GM23338 (cell line): ENCODE results near the gene PUS3. TPM values are rescaled to one million over a fixed set of nuclear protein-coding genes. Genes with fewer than 3 reads are reported as not detected.

Experiments
- ATAC-seq: fragments of 200-7000 bp; cut with Tn5 transposase; 3 replicates; pipeline ENCODE4 v1.9.1; 2020
- DNase-seq: peaks from one replicate; pipeline ENCODE4 v3.0.0-alpha.2; 2015; ENCODE audit warnings: low spot score
- H2AFZ ChIP-seq: fragments of 200-600 bp; sonication (generic); 2 replicates; pipeline ENCODE4 v1.8.0; 2016; ENCODE audit warnings: antibody characterized with exemption, mild to moderate bottlenecking, moderate library complexity
- H3F3A ChIP-seq: fragments of 200-600 bp; sonication (generic); replicated peaks from 2 replicates; pipeline ENCODE4 v1.8.0; 2017; ENCODE audit warnings: antibody characterized with exemption, mixed run types, low read depth
- H3K27ac ChIP-seq: fragments of 200-600 bp; sonication (generic); 2 replicates; pipeline ENCODE4 v1.6.1; 2016; ENCODE audit warnings: low read depth
- H3K27me3 ChIP-seq: fragments of 200-600 bp; sonication (generic); 2 replicates; pipeline ENCODE4 v1.8.0; 2016; ENCODE audit warnings: mild to moderate bottlenecking, mixed run types, moderate library complexity; ENCODE audit not compliant: insufficient read depth
- H3K36me3 ChIP-seq: fragments of 200-600 bp; sonication (generic); 2 replicates; pipeline ENCODE4 v1.8.0; 2016; ENCODE audit warnings: mild to moderate bottlenecking; ENCODE audit not compliant: insufficient read depth
- H3K4me1 ChIP-seq: fragments of 200-600 bp; sonication (generic); 2 replicates; pipeline ENCODE4 v1.8.0; 2016; ENCODE audit warnings: mild to moderate bottlenecking, moderate library complexity; ENCODE audit not compliant: insufficient read depth
- H3K4me2 ChIP-seq: fragments of 200-600 bp; sonication (generic); 2 replicates; pipeline ENCODE4 v1.7.1; 2017; ENCODE audit warnings: mixed run types
- H3K4me3 ChIP-seq: fragments of 200-600 bp; sonication (generic); 2 replicates; pipeline ENCODE4 v1.6.1; 2016; ENCODE audit warnings: mixed run types
- H3K79me2 ChIP-seq: fragments of 200-600 bp; sonication (generic); replicated peaks from 2 replicates; pipeline ENCODE4 v1.8.0; 2017; ENCODE audit warnings: mild to moderate bottlenecking; ENCODE audit not compliant: insufficient read depth
- H3K9me2 ChIP-seq: fragments of 200-600 bp; sonication (generic); 2 replicates; pipeline ENCODE4 v1.8.0; 2017; ENCODE audit not compliant: insufficient read depth
- H4K20me1 ChIP-seq: fragments of 200-600 bp; sonication (generic); replicated peaks from 2 replicates; pipeline ENCODE4 v1.8.0; 2017; ENCODE audit warnings: mild to moderate bottlenecking; ENCODE audit not compliant: insufficient read depth
- H3K27ac Mint-ChIP-seq: 2 replicates; pipeline ENCODE4 v1.8.0; 2020; ENCODE audit warnings: inconsistent platforms, mild to moderate bottlenecking, moderate library complexity, mixed read lengths
- H3K27me3 Mint-ChIP-seq: 3 replicates; pipeline ENCODE4 v1.8.0; 2022; ENCODE audit warnings: low read depth, mild to moderate bottlenecking, moderate library complexity, mixed read lengths, inconsistent platforms; ENCODE audit not compliant: insufficient read depth, poor library complexity
- H3K36me3 Mint-ChIP-seq: 3 replicates; pipeline ENCODE4 v1.8.0; 2021; ENCODE audit warnings: low read depth, mild to moderate bottlenecking, inconsistent platforms, moderate library complexity, mixed read lengths
- H3K4me1 Mint-ChIP-seq: 3 replicates; pipeline ENCODE4 v1.8.0; 2020; ENCODE audit warnings: mild to moderate bottlenecking, inconsistent platforms, mixed read lengths
- H3K4me3 Mint-ChIP-seq: 3 replicates; pipeline ENCODE4 v1.8.0; 2021; ENCODE audit warnings: moderate library complexity, mild to moderate bottlenecking, inconsistent platforms, mixed read lengths
- H3K9me3 Mint-ChIP-seq: 3 replicates; pipeline ENCODE4 v1.8.0; 2020; ENCODE audit warnings: moderate library complexity, mild to moderate bottlenecking, inconsistent platforms, mixed read lengths
- CTCF ChIP-seq, 2 experiments: fragments of 200-600 bp in 1 of 2; sonication (generic) in 1 of 2; conservative IDR thresholded peaks; 2 replicates each; pipeline versions ENCODE4 v1.5.1 to v1.6.1; 2016 to 2017; ENCODE audit warnings: antibody characterized with exemption in 2 of 2, low read depth in 2 of 2, mild to moderate bottlenecking in 2 of 2, moderate library complexity in 1 of 2
- ETS1 ChIP-seq: IDR thresholded peaks from 2 replicates; pipeline ENCODE4 v1.6.1; 2016; ENCODE audit warnings: antibody characterized with exemption
- EZH2phosphoT487 ChIP-seq: fragments of 200-600 bp; sonication (generic); IDR thresholded peaks from one replicate; pipeline ENCODE4 v1.8.1; 2018; ENCODE audit warnings: antibody characterized with exemption; ENCODE audit not compliant: unreplicated experiment
- JUNB ChIP-seq: IDR thresholded peaks from one replicate; pipeline ENCODE4 v1.6.1; 2016; ENCODE audit warnings: antibody characterized with exemption; ENCODE audit not compliant: unreplicated experiment
- REST ChIP-seq: IDR thresholded peaks from one replicate; pipeline ENCODE4 v1.6.1; 2018; ENCODE audit warnings: antibody characterized with exemption; ENCODE audit not compliant: unreplicated experiment
- ZNF114 ChIP-seq: fragments of 250-450 bp; sonication (Bioruptor Pico); IDR thresholded peaks from 2 replicates; pipeline ENCODE4 v1.5.0; 2020; ENCODE audit warnings: mild to moderate bottlenecking, moderate library complexity
- ZNF331 ChIP-seq: fragments of 250-450 bp; sonication (Bioruptor Pico); IDR thresholded peaks from 2 replicates; pipeline ENCODE4 v1.5.0; 2020; ENCODE audit warnings: low read depth, mild to moderate bottlenecking, moderate library complexity
- ZNF462 ChIP-seq: fragments of 250-450 bp; sonication (Bioruptor Pico); IDR thresholded peaks from 2 replicates; pipeline ENCODE4 v1.5.0; 2020; ENCODE audit warnings: mild to moderate bottlenecking, moderate library complexity
- polyA plus RNA-seq: library from polyadenylated mRNA; unstranded; fragments of >200 nt; fragmentation: Nextera tagmentation; extraction: Ambion mirVana; gene quantifications from 2 replicates; pipeline ENCODE4 v1.2.1, GENCODE V29; 2016
- total RNA-seq: library from RNA; depleted of rRNA; stranded (reverse); fragments of >200 nt; shearing (Covaris generic); gene quantifications from 2 replicates; pipeline ENCODE4 v1.2.3, GENCODE V29; 2014

PUS3 gene
- total and polyA plus RNA-seq, 2 experiments from 2014 or later, result 15.8 to 24.1 TPM

GRCh38 chr11:125950696-125951651 lies 48.0 kb upstream of the PUS3 start (continued):
- TF ChIP-seq CTCF (conservative IDR thresholded peaks at IDR 0.05; ENCODE audit: low read depth in 2 of 2) (no peak), ZNF462 (no peak), EZH2phosphoT487 (no peak)

- no peaks in the 10 kb centered on the region for H3F3A ChIP-seq
- H3K4me3 ChIP-seq, result no peak overlapping the region
- no peak overlapping the region for H2AFZ ChIP-seq
- no peak for ATAC-seq
- no peaks in the 10 kb centered on the region for H3K27me3 ChIP-seq
- H3K27ac ChIP-seq, result no peak overlapping the region
- no peaks in the 10 kb centered on the region for H3K36me3 ChIP-seq
- no peaks in the 10 kb centered on the region for H3K79me2 ChIP-seq
- Mint-ChIP-seq H3K4me3 (no peak overlapping the region), H3K4me1 (peaks cover 9% of the 10 kb centered on the region), H3K36me3 (no peaks in the 10 kb centered on the region; the same call in 2 of the 3 replicates), H3K27me3 (peaks cover 3% of the 10 kb centered on the region), H3K9me3 (no peaks in the 10 kb centered on the region), H3K27ac (peak overlapping the region; percentile 67; the same call in 1 of the 2 replicates)
- no peak overlapping the region for H3K4me2 ChIP-seq
- H4K20me1 ChIP-seq, result no peaks in the 10 kb centered on the region
- H3K9me2 ChIP-seq, result no peaks in the 10 kb centered on the region
- DNase-seq, result no peak
- H3K4me1 ChIP-seq, result no peaks in the 10 kb centered on the region
- TF ChIP-seq CTCF (conservative IDR thresholded peaks at IDR 0.05; ENCODE audit: low read depth in 2 of 2) (no peak), JUNB (no peak), ZNF114 (CRISPR knock-in tag) (no peak), REST (no peak), ETS1 (no peak), ZNF331 (CRISPR knock-in tag) (no peak)
These were observed 47.1 kb upstream of the PUS3 start for GRCh38 chr11:125950178-125950490.
